Kidney tubule cell (primary cell): ENCODE measurements around the gene AVP.
"Not testable (repeated sequence)": the region's sequence is repeated elsewhere in the genome, so short reads cannot be mapped to it uniquely, and the experiment has no call there.

Experiments
- DNase-seq: peaks from one replicate; pipeline ENCODE4 v3.0.0-alpha.2; 2018; ENCODE audit warnings: low spot score

AVP gene

DNA sequence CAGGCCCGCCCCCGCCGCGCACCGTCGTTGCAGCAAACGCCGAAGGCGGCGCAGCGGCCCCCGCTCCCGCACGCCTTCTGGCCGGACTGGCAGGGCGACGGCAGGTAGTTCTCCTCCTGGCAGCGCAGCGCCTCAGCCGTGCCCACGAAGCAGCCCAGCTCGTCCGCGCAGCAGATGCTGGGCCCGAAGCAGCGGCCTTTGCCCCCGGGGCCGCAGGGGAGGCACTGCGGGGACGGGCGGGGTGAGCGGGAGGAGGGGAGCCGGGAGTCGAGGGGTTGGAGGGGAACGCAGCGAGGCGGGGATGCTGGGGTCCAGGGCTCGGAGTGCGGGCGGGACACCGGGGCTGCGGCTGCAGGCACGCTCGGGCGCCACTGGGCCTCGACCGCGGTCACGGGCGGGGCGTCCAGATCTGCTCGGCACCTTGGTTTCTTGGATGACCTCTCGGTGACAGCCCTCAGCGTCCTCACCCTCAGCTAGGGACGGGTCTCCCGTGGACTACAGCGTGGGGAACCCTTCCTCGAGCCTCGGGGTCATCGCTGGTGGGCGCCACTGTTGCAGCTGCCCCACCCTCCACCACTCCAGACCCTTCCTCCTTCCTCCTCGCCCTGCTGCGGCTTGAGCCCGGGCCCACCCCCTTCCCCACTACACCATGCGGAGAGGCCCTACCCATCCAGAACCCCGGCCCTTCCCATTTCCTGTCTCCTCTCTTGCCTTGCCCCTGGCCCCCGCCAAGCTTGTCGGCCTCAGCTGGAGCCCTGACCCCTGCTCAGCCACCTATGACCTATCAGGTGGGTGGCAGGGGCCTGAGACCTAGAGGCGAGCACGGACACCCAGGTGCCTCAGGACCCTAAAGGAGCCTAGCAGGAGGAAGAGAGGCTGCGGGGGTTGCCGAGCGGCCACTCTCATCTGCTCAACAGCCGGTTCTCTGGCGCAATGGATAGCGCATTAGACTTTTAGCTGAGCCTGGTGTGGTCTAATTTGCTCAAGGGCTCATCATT is 1.3 kb downstream of the AVP start:
- DNase-seq: no peak

DNA sequence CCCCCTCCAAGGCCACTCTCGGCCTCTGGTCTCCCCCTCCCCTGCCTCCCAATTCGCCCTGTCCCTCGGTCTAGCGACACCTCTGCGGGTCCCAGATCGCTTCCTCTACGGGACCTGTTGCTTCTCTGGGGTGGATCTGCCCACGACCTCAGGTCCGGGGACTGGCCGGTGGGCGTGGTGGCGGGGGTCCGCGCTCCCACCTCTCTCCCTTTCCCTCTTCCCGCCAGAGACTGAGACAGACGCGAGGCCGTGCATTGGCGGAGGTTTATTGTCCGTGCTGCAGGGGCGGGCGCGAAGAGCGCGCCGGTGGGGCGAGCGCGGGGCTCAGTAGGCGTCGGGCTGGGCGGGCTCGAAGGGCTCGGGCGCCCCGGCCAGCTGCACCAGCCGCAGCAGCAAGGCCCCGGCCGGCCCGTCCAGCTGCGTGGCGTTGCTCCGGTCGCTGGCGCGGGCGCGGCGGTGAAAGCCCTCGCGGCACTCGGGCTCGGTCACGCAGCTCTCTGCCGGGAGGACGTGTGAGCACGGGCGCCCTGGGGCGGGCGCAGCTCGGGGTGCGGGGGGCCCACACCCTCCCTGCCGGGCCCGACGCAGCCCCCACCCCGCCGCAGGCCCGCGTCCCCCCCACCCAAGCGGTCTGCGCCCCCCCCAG is 2.1 kb downstream of the AVP start:
- no peak for DNase-seq

GRCh38 chr20:3081641-3082040 is 2.9 kb downstream of the AVP start:
- no peak for DNase-seq

DNA sequence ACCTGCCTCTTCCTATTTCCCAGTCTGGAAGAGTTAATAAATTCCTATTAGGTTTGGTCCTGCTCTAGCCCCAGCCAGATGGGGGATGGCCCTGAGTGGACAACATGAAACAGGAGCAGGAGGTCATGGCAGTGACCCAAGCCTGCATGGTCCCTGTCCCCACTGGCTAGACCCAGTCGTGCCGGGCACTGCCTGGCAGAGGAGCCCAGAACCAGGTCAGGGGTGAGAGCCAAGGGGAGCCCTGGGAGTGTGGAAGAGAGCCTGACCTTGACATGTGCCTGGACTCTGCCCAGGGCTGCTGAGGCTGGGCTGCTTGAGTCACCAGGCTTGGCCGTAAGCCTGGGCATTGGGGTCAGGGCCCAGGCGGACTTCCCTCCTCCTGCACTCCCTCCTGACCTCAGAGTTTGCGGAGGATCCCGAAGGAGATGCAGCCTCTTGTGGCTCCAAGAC is 3.6 kb downstream of the AVP start:
- peak; percentile 68 for DNase-seq

DNA sequence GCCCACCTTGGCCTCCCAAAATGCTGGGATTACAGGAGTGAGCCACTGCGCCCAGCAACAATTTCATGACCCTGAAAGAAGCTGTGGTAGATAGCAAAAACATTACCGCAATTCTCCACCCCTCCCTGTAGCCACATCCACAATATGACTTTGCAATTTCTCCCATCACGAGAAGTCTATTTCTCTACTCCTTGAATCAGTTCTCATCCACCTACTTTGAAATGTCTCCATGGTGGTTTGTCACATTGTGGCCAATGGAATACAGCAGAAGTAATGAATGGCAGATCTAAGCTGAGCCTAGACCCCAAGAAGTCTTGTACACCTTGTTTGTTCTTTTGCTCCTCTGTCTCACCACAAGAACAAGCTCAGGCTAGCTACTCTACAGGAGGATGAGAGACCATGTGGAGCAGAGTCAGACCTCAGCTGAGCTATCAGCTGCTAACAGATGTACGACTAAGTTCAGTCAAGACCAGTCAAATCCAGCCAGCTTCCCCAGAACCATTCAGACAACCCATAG is 6.8 kb downstream of the AVP start:
- no peak for DNase-seq

GRCh38 chr20:3075315-3075714 is 9.2 kb downstream of the AVP start:
- not testable (repeated sequence) for DNase-seq

- no peak for DNase-seq
Observed at GRCh38 chr20:3074812-3075211, 9.7 kb downstream of the AVP start.

DNA sequence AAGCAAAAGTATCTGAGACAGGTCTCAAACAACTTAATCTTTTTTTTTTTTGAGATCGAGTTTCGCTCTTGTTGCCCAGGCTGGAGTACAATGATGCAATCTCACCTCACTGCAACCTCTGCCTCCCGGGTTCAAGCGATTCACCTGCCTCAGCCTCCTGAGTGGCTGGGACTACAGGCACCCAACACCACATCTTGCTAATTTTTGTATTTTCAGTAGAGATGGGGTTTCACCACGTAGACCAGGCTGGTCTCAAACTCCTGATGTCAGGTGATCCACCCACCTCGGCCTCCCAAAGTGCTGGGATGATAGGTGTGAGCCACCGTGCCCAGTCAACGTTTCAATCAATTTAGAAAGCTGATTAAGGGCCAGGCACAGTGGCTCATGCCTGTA is 11.3 kb downstream of the AVP start:
- not testable (repeated sequence) for DNase-seq

- no peak for DNase-seq
Observed at GRCh38 chr20:3072530-3073250, 11.8 kb downstream of the AVP start.

DNA sequence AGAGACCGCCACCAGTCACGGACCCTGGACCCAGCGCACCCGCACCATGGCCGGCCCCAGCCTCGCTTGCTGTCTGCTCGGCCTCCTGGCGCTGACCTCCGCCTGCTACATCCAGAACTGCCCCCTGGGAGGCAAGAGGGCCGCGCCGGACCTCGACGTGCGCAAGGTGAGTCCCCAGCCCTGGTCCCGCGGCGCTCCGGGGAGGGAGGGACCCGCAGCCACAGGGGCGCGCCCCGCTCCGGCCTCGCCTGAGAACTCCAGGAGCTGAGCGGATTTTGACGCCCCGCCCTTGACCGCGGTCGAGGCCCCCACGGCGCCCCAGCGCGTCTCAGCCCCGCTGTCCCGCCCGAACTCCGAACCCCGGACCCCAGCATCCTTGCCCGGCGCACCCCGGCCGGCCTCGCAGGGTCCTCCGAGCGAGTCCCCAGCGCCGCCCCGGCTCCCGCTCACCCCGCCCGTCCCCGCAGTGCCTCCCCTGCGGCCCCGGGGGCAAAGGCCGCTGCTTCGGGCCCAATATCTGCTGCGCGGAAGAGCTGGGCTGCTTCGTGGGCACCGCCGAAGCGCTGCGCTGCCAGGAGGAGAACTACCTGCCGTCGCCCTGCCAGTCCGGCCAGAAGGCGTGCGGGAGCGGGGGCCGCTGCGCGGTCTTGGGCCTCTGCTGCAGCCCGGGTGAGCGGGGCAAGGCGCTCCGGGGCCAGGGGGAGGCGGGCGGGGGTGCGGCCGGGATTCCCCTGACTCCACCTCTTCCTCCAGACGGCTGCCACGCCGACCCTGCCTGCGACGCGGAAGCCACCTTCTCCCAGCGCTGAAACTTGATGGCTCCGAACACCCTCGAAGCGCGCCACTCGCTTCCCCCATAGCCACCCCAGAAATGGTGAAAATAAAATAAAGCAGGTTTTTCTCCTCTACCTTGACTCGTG is 12.7 kb downstream of the AVP start, which contains the start of gene OXT:
Gene OXT (plus strand): TSS at position 11 of the 920 bp plus-strand sequence. CDS start 36 bp downstream, at position 47.
- DNase-seq: no peak

GRCh38 chr20:3071266-3071609 is 13.3 kb downstream of the AVP start:
- no peak for DNase-seq

DNA sequence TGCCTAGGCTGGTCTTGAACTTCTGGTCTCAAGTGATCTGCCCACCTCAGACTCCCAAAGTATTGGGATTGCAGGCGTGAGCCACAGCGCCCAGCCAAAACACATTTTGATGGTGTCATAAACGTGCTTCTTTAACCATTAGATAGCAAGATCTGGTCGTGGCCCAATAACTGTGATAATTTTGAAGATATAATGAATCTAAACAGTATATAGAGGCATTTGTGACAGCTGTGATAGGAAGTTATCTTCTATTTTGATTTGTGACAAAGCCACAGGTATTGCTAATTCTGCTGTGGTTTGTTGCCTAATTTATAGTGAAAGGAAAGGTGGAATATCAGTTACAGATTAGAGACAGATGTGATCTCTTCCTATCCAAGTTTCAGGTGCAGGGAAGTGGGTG is 13.8 kb downstream of the AVP start:
- DNase-seq: no peak

DNA sequence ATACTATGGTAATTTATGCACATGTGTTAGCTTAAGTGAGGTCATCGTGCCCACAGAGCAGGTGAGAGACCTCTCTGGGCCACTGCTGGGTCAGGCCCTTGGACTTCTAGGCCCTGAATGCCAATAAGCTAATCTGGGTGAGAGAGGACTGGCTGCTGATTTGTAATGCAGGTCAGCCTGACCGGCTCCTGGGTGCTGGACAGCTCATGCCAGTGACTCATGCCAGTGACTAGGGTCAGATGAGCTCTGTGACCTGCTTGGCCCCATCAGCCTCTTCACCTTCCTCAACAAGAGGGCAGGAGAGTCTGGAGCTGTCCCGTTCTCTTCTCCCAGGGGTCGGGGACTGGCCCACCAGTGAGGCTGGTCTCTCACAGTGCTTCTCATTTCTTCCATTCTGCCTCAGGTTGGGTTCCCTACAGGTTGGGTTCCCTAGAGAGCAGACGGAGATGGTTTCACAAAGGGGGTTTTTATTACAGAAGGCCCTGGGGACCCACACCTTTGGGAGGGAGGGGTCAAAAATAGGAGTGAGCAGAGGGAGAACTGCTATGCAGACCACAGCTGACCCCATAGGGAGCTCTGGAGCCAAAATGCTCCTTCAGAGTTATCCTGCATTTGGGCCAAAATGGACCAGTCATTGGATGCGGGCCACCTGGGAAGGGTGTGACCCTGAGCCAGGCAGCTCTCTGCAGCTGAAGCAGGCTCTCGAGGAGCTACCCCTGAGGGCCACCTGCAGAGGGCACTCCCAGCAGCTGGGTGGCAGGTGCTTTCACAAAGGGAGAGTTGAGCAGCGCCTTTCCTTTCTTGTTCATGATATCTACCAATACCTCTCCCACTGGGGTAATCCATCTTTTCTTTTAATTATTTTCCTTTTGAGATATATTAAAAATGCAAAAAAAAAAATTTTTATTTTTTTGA is 15.3 kb downstream of the AVP start:
- DNase-seq: peak; percentile 83

DNA sequence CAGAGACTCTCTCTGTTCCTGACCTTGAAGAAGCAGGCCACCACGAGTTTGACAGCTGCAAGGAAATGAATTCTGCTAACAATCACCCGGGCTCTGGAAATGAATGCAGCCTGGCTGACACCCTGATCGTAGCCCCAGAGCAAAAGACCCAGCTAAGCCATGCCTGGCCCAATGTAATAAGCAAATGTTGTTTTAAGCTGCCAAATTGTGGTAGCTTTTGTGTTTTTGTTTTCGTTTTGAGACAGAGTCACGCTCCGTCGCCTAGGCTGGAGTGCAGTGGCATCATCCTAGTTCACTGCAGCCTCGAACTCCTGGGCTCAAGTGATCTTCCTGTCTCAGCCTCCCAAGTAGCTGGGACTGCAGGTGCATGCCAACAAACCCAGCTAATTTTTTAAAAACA is 16.4 kb downstream of the AVP start:
- no peak for DNase-seq

- no peak for DNase-seq
Observed at GRCh38 chr20:3067139-3068014, 17.1 kb downstream of the AVP start.

DNA sequence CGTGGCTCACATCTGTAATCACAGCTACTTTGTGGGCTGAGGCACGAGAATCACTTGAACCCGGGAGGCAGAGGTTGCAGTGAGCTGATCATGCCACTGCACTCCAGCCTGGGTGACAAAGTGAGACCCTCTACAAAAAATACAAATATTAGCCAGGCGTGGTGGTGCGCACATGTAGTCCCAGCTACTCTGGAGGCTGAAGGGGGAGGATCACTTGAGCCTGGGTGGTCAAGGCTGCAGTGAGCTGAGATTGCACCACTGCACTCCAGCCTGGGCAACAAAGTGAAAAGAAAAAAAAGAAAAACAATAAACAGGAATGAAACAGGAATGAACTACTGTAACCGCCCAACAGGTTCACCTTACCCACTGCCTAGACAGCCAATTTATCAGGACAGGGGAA is 20.4 kb downstream of the AVP start:
- not testable (repeated sequence) for DNase-seq

DNA sequence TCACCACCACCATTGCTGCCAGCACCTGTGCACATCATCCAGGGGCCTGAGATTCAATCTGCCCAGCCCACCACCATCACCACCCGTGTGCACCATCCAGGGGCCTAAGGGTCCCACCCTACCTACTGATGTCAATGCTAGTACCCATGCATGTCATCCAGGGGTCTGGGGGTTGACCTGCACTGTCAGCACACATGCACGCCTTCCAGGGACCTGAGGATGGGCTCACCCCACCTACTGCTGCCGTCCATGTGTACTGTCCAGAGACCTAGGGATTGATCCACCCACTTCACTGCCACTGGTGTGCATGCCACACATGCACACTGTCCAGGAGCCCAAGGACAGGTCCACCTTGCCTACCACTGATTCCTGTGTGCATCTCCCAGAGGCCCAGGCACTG is 25.0 kb downstream of the AVP start:
- DNase-seq: no peak

DNA sequence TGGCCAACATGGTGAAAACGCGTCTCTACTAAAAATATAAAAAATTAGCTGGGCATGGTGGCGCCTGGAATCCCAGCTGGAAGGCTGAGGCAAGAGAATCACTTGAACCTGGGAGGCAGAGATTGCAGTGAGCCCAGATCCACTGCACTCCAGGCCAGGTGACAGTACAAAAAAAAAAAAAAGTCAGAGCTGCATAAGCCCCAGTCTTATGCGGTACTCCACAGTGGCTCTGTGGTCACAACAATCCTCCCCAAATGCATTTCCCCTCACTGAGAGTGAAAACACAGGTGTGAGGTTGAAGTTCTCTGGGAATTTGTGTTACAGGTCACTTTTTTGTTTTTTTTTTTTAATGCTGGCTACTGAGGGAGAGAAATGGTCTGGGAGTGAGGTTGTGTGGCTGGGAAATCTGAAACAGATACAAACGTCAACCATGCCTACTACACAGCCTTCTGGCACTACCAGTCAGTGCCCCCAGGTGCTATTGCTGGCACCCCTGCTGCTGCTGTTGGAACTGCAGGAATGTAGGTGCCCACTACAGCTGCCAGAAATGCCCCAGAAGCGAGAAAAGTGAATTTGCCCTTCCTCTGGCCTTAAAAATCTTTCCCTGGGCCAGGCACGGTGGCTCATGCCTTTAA is 33.0 kb downstream of the AVP start:
- DNase-seq: no peak
